OCI-LY7 (cell line): ENCODE results near the gene ZNF423. TPM values are rescaled to one million over a fixed set of nuclear protein-coding genes. Genes with fewer than 3 reads are reported as not detected.

Source experiments
- BruUV-seq: library from RNA; stranded (reverse); fragments of 400-500 nt; replicated peaks from 2 replicates; lab custom pipeline; 2021; lab: Mats Ljungman, UMichigan
- CTCF ChIA-PET: fragments of 300-600 bp; sonication (Branson Sonifier 250); formaldehyde crosslinking; loops from one replicate; lab custom pipeline; 2022; ENCODE audit warnings: antibody characterized with exemption; ENCODE audit not compliant: unreplicated experiment; lab: Charles Lee
- POLR2A ChIA-PET: fragments of 300-600 bp; sonication (Branson Sonifier 250); formaldehyde crosslinking; loops from one replicate; lab custom pipeline; 2022; ENCODE audit warnings: antibody characterized with exemption; lab: Charles Lee
- DNase-seq: peaks from one replicate; pipeline ENCODE4 v3.0.0-alpha.2; 2015; ENCODE audit warnings: low spot score
- H2AFZ ChIP-seq: fragments of 200-600 bp; sonication (generic), shearing (Covaris generic); 2 replicates; pipeline ENCODE4 v1.6.1; 2014; ENCODE audit warnings: mild to moderate bottlenecking, antibody characterized with exemption, low read length, moderate library complexity
- H3K27ac ChIP-seq: fragments of 200-600 bp; sonication (generic); 2 replicates; pipeline ENCODE4 v1.5.1; 2014; ENCODE audit warnings: mixed run types, low read depth, mild to moderate bottlenecking, moderate library complexity, low read length, inconsistent platforms; ENCODE audit not compliant: poor library complexity, severe bottlenecking
- H3K36me3 ChIP-seq: fragments of 200-600 bp; sonication (generic); 2 replicates; pipeline ENCODE4 v1.6.1; 2014; ENCODE audit warnings: mild to moderate bottlenecking, antibody characterized with exemption, low read length, moderate library complexity, mixed read lengths; ENCODE audit not compliant: insufficient read depth
- H3K4me1 ChIP-seq: fragments of 200-600 bp; sonication (generic); 2 replicates; pipeline ENCODE4 v1.5.1; 2014; ENCODE audit warnings: mild to moderate bottlenecking, low read length; ENCODE audit not compliant: insufficient read depth, poor library complexity, severe bottlenecking
- H3K4me2 ChIP-seq: fragments of 200-600 bp; sonication (generic); 2 replicates; pipeline ENCODE4 v1.6.1; 2014; ENCODE audit warnings: mild to moderate bottlenecking, low read length
- H3K4me3 ChIP-seq: fragments of 200-600 bp; sonication (generic); 2 replicates; pipeline ENCODE4 v1.5.1; 2014; ENCODE audit warnings: mild to moderate bottlenecking, low read depth, low read length; ENCODE audit not compliant: poor library complexity, severe bottlenecking
- H3K79me2 ChIP-seq: fragments of 200-600 bp; sonication (generic); 2 replicates; pipeline ENCODE4 v1.6.1; 2016; ENCODE audit warnings: low read depth, mild to moderate bottlenecking, low read length, moderate library complexity, mixed read lengths; ENCODE audit not compliant: insufficient read depth
- H3K9me2 ChIP-seq: fragments of 200-600 bp; sonication (generic); 2 replicates; pipeline ENCODE4 v1.6.1; 2016; ENCODE audit warnings: mild to moderate bottlenecking, low read length, mixed read lengths; ENCODE audit not compliant: insufficient read depth
- H3K9me3 ChIP-seq: fragments of 200-600 bp; sonication (generic); 2 replicates; pipeline ENCODE4 v1.6.1; 2014; ENCODE audit warnings: mild to moderate bottlenecking, mixed run types, low read length, mixed read lengths
- H4K20me1 ChIP-seq: fragments of 200-600 bp; sonication (generic); 2 replicates; pipeline ENCODE4 v1.6.1; 2014; ENCODE audit warnings: mild to moderate bottlenecking, antibody characterized with exemption, low read length, moderate library complexity, mixed read lengths; ENCODE audit not compliant: insufficient read depth
- EZH2phosphoT487 ChIP-seq: fragments of 200-600 bp; sonication (generic); IDR thresholded peaks from 2 replicates; pipeline ENCODE4 v1.6.1; 2018; ENCODE audit warnings: low read depth, borderline replicate concordance, mild to moderate bottlenecking, mixed run types, antibody characterized with exemption, low read length, moderate library complexity, mixed read lengths
- intact Hi-C: fragments of 100-400 bp; cut with micrococcal nuclease; formaldehyde crosslinking; loops from one replicate; pipeline ENCODE4 v1.10.0; 2022; ENCODE audit not compliant: unreplicated experiment
- total RNA-seq, 2 experiments: library from RNA; depleted of rRNA in 1 of 2; stranded (reverse); fragments of >200 nt in 1 of 2; shearing (Covaris generic) in 1 of 2; gene quantifications; 2 replicates each; pipeline ENCODE4 v1.2.3, GENCODE V29; 2014 to 2022
- TF ChIP-seq, protein P1 (sequence below): fragments of 200-600 bp; sonication (generic); conservative IDR thresholded peaks from 2 replicates; pipeline ENCODE4 v1.5.1; 2014; ENCODE audit warnings: mild to moderate bottlenecking, antibody characterized with exemption, low read length, moderate library complexity, mixed read lengths

ZNF423 gene
- total RNA-seq, 2 experiments from 2014 or later = 0.09 to 0.13 TPM

DNA sequence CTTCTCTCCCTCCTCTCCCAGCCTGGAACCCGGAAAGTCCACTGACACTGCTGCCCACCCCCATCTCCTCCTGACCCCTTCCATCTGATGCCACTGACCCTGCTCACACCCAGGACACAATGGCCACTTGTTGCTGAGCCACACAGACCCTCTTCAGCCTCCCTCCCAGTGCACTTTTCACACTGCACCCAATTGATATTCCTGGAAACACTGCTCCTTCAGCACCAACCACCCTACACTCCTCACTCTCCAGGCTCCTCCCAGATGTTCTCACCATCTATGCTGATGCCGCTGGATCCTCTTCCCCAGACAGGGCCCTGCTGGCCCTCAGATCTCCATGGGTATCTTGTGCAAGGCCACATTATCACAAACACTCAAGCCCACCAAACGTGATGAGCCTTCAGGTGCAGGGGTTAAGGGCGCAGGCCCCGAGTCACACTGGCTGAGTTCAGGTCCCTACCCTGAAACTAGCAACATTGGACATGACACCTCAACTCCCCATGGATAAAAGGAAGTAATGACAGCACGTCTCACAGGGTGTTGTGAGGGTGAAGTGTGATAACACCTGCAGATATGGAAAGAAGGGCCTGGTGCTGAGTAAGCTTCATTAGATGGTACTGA lies 238.1 kb downstream of the ZNF423 start:
- Histone ChIP-seq H3K4me1 (no peaks in the 10 kb centered on the region), H3K4me2 (no peak overlapping the region), H3K27ac (no peak overlapping the region), H3K9me2 (no peaks in the 10 kb centered on the region), H2AFZ (no peak overlapping the region), H3K79me2 (no peaks in the 10 kb centered on the region), H3K9me3 (no peaks in the 10 kb centered on the region), H3K36me3 (no peaks in the 10 kb centered on the region), H4K20me1 (no peaks in the 10 kb centered on the region), H3K4me3 (no peak overlapping the region)
- CTCF ChIA-PET = no interaction called here
- no peak for DNase-seq
- intact Hi-C loops = no loop called here
- no TSS peak for BruUV-seq
- TF ChIP-seq, protein P1, sequence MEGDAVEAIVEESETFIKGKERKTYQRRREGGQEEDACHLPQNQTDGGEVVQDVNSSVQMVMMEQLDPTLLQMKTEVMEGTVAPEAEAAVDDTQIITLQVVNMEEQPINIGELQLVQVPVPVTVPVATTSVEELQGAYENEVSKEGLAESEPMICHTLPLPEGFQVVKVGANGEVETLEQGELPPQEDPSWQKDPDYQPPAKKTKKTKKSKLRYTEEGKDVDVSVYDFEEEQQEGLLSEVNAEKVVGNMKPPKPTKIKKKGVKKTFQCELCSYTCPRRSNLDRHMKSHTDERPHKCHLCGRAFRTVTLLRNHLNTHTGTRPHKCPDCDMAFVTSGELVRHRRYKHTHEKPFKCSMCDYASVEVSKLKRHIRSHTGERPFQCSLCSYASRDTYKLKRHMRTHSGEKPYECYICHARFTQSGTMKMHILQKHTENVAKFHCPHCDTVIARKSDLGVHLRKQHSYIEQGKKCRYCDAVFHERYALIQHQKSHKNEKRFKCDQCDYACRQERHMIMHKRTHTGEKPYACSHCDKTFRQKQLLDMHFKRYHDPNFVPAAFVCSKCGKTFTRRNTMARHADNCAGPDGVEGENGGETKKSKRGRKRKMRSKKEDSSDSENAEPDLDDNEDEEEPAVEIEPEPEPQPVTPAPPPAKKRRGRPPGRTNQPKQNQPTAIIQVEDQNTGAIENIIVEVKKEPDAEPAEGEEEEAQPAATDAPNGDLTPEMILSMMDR = no peak
- TF ChIP-seq EZH2phosphoT487 = no peak
- POLR2A ChIA-PET = no interaction called here

DNA sequence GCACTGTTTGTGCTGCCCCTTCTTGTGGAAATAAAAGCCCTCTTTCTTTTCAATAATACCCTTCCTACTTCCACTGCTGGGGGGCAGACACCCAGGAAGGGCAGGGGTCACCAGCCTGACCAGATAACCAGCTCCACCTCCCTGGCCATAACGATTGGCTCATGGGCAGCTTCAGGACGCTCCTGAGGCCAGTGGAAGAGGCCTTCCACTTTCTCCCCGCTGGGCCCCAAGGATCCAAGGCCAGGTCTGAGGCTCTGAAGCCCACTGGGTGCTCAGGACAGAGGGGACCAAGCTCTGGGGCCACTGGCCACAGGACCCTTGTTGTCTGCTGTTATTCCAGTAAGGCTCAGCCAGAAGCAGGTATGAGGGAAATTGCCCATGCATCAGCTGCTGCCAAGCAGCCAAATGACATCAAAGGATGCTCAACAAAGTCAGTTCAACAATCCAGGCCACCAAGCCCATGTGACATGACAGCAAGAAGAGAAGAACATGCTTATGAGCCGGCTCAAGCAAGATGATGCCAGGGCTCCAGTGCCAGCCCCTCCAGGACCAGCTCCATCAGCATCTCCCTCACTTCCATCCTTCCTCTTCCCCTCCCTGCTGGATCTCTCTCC lies 238.8 kb downstream of the ZNF423 start:
- CTCF ChIA-PET = no interaction called here
- no peak for DNase-seq
- intact Hi-C loops = no loop called here

More for the DNA sequence above, 238.8 kb downstream of the ZNF423 start:
- Histone ChIP-seq H3K4me2 (no peak overlapping the region), H3K4me1 (no peaks in the 10 kb centered on the region), H3K9me3 (no peaks in the 10 kb centered on the region), H4K20me1 (no peaks in the 10 kb centered on the region), H3K79me2 (no peaks in the 10 kb centered on the region), H3K9me2 (no peaks in the 10 kb centered on the region), H3K27ac (no peak overlapping the region), H3K36me3 (no peaks in the 10 kb centered on the region), H2AFZ (no peak overlapping the region), H3K4me3 (no peak overlapping the region)
- no peak for TF ChIP-seq EZH2phosphoT487
- TF ChIP-seq, protein P1 = no peak
- no TSS peak for BruUV-seq
- POLR2A ChIA-PET = no interaction called here
